OCI-LY7 (cell line): ENCODE results near the gene SLC5A4. TPM values are rescaled to one million over a fixed set of nuclear protein-coding genes. Genes with fewer than 3 reads are reported as not detected.

ENCODE experiments used
- BruUV-seq: library from RNA; stranded (reverse); fragments of 400-500 nt; replicated peaks from 2 replicates; lab custom pipeline; 2021; lab: Mats Ljungman, UMichigan
- CTCF ChIA-PET: fragments of 300-600 bp; sonication (Branson Sonifier 250); formaldehyde crosslinking; loops from one replicate; lab custom pipeline; 2022; ENCODE audit warnings: antibody characterized with exemption; ENCODE audit not compliant: unreplicated experiment; lab: Charles Lee
- POLR2A ChIA-PET: fragments of 300-600 bp; sonication (Branson Sonifier 250); formaldehyde crosslinking; loops from one replicate; lab custom pipeline; 2022; ENCODE audit warnings: antibody characterized with exemption; lab: Charles Lee
- DNase-seq: peaks from one replicate; pipeline ENCODE4 v3.0.0-alpha.2; 2015; ENCODE audit warnings: low spot score
- H2AFZ ChIP-seq: fragments of 200-600 bp; sonication (generic), shearing (Covaris generic); 2 replicates; pipeline ENCODE4 v1.6.1; 2014; ENCODE audit warnings: mild to moderate bottlenecking, antibody characterized with exemption, low read length, moderate library complexity
- H3K27ac ChIP-seq: fragments of 200-600 bp; sonication (generic); 2 replicates; pipeline ENCODE4 v1.5.1; 2014; ENCODE audit warnings: mixed run types, low read depth, mild to moderate bottlenecking, moderate library complexity, low read length, inconsistent platforms; ENCODE audit not compliant: poor library complexity, severe bottlenecking
- H3K36me3 ChIP-seq: fragments of 200-600 bp; sonication (generic); 2 replicates; pipeline ENCODE4 v1.6.1; 2014; ENCODE audit warnings: mild to moderate bottlenecking, antibody characterized with exemption, low read length, moderate library complexity, mixed read lengths; ENCODE audit not compliant: insufficient read depth
- H3K4me1 ChIP-seq: fragments of 200-600 bp; sonication (generic); 2 replicates; pipeline ENCODE4 v1.5.1; 2014; ENCODE audit warnings: mild to moderate bottlenecking, low read length; ENCODE audit not compliant: insufficient read depth, poor library complexity, severe bottlenecking
- H3K4me2 ChIP-seq: fragments of 200-600 bp; sonication (generic); 2 replicates; pipeline ENCODE4 v1.6.1; 2014; ENCODE audit warnings: mild to moderate bottlenecking, low read length
- H3K4me3 ChIP-seq: fragments of 200-600 bp; sonication (generic); 2 replicates; pipeline ENCODE4 v1.5.1; 2014; ENCODE audit warnings: mild to moderate bottlenecking, low read depth, low read length; ENCODE audit not compliant: poor library complexity, severe bottlenecking
- H3K79me2 ChIP-seq: fragments of 200-600 bp; sonication (generic); 2 replicates; pipeline ENCODE4 v1.6.1; 2016; ENCODE audit warnings: low read depth, mild to moderate bottlenecking, low read length, moderate library complexity, mixed read lengths; ENCODE audit not compliant: insufficient read depth
- H3K9me2 ChIP-seq: fragments of 200-600 bp; sonication (generic); 2 replicates; pipeline ENCODE4 v1.6.1; 2016; ENCODE audit warnings: mild to moderate bottlenecking, low read length, mixed read lengths; ENCODE audit not compliant: insufficient read depth
- H3K9me3 ChIP-seq: fragments of 200-600 bp; sonication (generic); 2 replicates; pipeline ENCODE4 v1.6.1; 2014; ENCODE audit warnings: mild to moderate bottlenecking, mixed run types, low read length, mixed read lengths
- H4K20me1 ChIP-seq: fragments of 200-600 bp; sonication (generic); 2 replicates; pipeline ENCODE4 v1.6.1; 2014; ENCODE audit warnings: mild to moderate bottlenecking, antibody characterized with exemption, low read length, moderate library complexity, mixed read lengths; ENCODE audit not compliant: insufficient read depth
- EZH2phosphoT487 ChIP-seq: fragments of 200-600 bp; sonication (generic); IDR thresholded peaks from 2 replicates; pipeline ENCODE4 v1.6.1; 2018; ENCODE audit warnings: low read depth, borderline replicate concordance, mild to moderate bottlenecking, mixed run types, antibody characterized with exemption, low read length, moderate library complexity, mixed read lengths
- intact Hi-C: fragments of 100-400 bp; cut with micrococcal nuclease; formaldehyde crosslinking; loops from one replicate; pipeline ENCODE4 v1.10.0; 2022; ENCODE audit not compliant: unreplicated experiment
- total RNA-seq, 2 experiments: library from RNA; depleted of rRNA in 1 of 2; stranded (reverse); fragments of >200 nt in 1 of 2; shearing (Covaris generic) in 1 of 2; gene quantifications; 2 replicates each; pipeline ENCODE4 v1.2.3, GENCODE V29; 2014 to 2022
- TF ChIP-seq, protein P1 (sequence below): fragments of 200-600 bp; sonication (generic); conservative IDR thresholded peaks from 2 replicates; pipeline ENCODE4 v1.5.1; 2014; ENCODE audit warnings: mild to moderate bottlenecking, antibody characterized with exemption, low read length, moderate library complexity, mixed read lengths

The SLC5A4 gene
- total RNA-seq, 2 experiments from 2014 or later: not detected

DNA sequence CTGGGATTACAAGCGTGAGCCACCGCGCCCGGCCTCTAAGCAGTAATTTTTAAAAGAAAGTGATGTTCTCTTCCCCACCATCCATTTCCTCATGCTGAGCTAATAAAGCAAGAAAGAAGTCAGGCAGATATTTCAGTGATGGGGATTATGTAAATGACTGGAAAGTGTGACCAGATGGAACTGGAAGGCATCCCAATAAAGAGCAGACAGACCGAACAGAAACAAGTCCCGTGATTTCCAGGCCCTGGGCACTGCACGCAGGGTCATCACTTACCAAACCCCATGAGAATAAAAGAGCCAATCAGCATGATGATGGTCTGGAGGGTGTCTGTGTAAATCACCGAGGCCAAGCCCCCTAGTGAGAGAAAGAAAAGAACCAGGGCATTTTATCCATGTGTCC is 18.2 kb downstream of the SLC5A4 start:
- no peak overlapping the region for H3K4me3 ChIP-seq
- DNase-seq: no peak
- no peak overlapping the region for H3K27ac ChIP-seq
- CTCF ChIA-PET: no interaction called here
- no peaks in the 10 kb centered on the region for H3K36me3 ChIP-seq
- TF ChIP-seq, protein P1, sequence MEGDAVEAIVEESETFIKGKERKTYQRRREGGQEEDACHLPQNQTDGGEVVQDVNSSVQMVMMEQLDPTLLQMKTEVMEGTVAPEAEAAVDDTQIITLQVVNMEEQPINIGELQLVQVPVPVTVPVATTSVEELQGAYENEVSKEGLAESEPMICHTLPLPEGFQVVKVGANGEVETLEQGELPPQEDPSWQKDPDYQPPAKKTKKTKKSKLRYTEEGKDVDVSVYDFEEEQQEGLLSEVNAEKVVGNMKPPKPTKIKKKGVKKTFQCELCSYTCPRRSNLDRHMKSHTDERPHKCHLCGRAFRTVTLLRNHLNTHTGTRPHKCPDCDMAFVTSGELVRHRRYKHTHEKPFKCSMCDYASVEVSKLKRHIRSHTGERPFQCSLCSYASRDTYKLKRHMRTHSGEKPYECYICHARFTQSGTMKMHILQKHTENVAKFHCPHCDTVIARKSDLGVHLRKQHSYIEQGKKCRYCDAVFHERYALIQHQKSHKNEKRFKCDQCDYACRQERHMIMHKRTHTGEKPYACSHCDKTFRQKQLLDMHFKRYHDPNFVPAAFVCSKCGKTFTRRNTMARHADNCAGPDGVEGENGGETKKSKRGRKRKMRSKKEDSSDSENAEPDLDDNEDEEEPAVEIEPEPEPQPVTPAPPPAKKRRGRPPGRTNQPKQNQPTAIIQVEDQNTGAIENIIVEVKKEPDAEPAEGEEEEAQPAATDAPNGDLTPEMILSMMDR: no peak
- TF ChIP-seq EZH2phosphoT487: no peak
- H3K79me2 ChIP-seq: no peaks in the 10 kb centered on the region
- POLR2A ChIA-PET: no interaction called here
- BruUV-seq: no TSS peak
- no peak overlapping the region for H3K4me2 ChIP-seq
- no peak overlapping the region for H2AFZ ChIP-seq
- H3K9me3 ChIP-seq: no peaks in the 10 kb centered on the region
- H4K20me1 ChIP-seq: no peaks in the 10 kb centered on the region
- no peaks in the 10 kb centered on the region for H3K9me2 ChIP-seq
- no peaks in the 10 kb centered on the region for H3K4me1 ChIP-seq
- intact Hi-C loops: no loop called here

- H3K4me2 ChIP-seq: no peak overlapping the region
- ChIA-PET POLR2A (no interaction called here), CTCF (no interaction called here)
- no peaks in the 10 kb centered on the region for H3K9me3 ChIP-seq
- no peaks in the 10 kb centered on the region for H4K20me1 ChIP-seq
- TF ChIP-seq, protein P1: no peak
- TF ChIP-seq EZH2phosphoT487: no peak
- H3K4me3 ChIP-seq: no peak overlapping the region
- no TSS peak for BruUV-seq
- no peaks in the 10 kb centered on the region for H3K36me3 ChIP-seq
- no peaks in the 10 kb centered on the region for H3K4me1 ChIP-seq
- no peak for DNase-seq
- H3K27ac ChIP-seq: no peak overlapping the region
- intact Hi-C loops: no loop called here
- no peaks in the 10 kb centered on the region for H3K79me2 ChIP-seq
- no peaks in the 10 kb centered on the region for H3K9me2 ChIP-seq
- no peak overlapping the region for H2AFZ ChIP-seq
Observed at GRCh38 chr22:32233091-32233490, 22.1 kb downstream of the SLC5A4 start.

DNA sequence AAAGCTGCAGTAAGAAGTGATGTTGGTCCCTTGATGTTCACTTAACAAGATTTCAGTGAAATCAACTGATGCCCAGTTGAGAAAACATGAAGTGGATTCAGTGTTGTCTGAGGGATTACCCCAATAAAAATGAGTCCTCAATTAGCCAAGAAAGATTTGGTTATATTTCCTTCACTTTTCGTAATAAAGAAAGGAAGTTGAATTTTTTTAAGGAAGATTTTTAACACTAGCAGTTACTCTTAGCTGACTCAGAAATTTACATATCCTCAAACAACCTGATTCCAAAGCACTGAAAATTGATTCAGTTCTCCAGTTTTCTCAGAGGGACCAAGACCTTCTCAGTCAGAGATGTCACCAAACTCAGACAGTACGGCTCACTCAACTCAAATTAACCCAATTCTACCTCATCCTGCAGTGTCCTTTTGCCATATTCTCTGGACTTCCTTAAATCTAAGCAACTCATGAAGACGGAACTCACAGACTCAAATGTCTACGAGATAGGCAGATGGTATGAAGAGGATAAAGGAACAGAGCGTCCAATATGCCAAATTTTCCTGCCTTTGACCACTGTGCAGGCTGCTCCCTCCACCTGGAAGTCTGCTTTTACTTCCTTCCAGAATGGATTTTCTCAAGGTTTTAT is 22.8 kb downstream of the SLC5A4 start:
- H3K9me2 ChIP-seq: no peaks in the 10 kb centered on the region
- ChIA-PET CTCF (no interaction called here), POLR2A (interaction anchor here (0.6 kb wide), 1 partner anchor 98 kb away, joined by 3 read pairs; no protein-coding TSS in a partner anchor)
- H4K20me1 ChIP-seq: no peaks in the 10 kb centered on the region
- no peak overlapping the region for H3K27ac ChIP-seq
- TF ChIP-seq, protein P1: no peak
- TF ChIP-seq EZH2phosphoT487: no peak
- H3K79me2 ChIP-seq: no peaks in the 10 kb centered on the region
- no peak overlapping the region for H3K4me2 ChIP-seq
- intact Hi-C loops: no loop called here
- no peaks in the 10 kb centered on the region for H3K9me3 ChIP-seq
- H3K4me1 ChIP-seq: no peaks in the 10 kb centered on the region
- no peaks in the 10 kb centered on the region for H3K36me3 ChIP-seq
- BruUV-seq: no TSS peak
- H2AFZ ChIP-seq: no peak overlapping the region
- DNase-seq: no peak
- no peak overlapping the region for H3K4me3 ChIP-seq
